ENCODE results near the gene SERTAD1.
A peak's percentile ranks its signal among the peaks of the same experiment; 100 is the strongest.
"Not testable (repeated sequence)": the region's sequence is repeated elsewhere in the genome, so short reads cannot be mapped to it uniquely, and the experiment has no call there.

SERTAD1 gene

GRCh38 chr19:40450664-40451063, 24.9 kb upstream of the SERTAD1 start:
- no peak for DNase-seq

DNA sequence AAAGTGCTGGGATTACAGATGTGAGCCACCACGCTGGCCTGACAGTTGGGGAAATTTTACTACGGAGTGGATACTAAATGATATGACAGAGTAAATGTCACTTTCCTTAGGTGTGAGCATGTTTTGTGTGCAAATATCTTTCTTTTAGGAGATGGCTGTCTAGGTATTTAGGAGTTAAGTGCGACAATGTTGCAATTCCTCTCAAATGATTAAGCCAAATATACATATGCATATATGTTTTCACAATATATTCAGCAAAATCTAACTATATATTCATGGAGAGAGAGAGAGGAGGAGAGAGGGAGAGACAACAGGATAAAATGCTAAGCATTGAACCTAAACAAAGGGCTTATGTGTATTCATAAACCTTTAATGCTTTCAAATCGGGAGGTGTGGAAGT, 23.7 kb upstream of the SERTAD1 start:
- DNase-seq, result no peak

- DNase-seq, result no peak
Observed at GRCh38 chr19:40446263-40446784, 20.5 kb upstream of the SERTAD1 start.

- DNase-seq, result no peak
Observed at GRCh38 chr19:40445780-40446262, 20.0 kb upstream of the SERTAD1 start.

GRCh38 chr19:40444825-40445312, 19.1 kb upstream of the SERTAD1 start:
- DNase-seq, result no peak

GRCh38 chr19:40444000-40444824, 18.4 kb upstream of the SERTAD1 start, which contains the start of gene SERTAD3:
SERTAD3 (minus strand) TSS chr19:40444335; CDS start chr19:40442080, 2,255 bp downstream.
- DNase-seq, result peak; percentile 98

DNA sequence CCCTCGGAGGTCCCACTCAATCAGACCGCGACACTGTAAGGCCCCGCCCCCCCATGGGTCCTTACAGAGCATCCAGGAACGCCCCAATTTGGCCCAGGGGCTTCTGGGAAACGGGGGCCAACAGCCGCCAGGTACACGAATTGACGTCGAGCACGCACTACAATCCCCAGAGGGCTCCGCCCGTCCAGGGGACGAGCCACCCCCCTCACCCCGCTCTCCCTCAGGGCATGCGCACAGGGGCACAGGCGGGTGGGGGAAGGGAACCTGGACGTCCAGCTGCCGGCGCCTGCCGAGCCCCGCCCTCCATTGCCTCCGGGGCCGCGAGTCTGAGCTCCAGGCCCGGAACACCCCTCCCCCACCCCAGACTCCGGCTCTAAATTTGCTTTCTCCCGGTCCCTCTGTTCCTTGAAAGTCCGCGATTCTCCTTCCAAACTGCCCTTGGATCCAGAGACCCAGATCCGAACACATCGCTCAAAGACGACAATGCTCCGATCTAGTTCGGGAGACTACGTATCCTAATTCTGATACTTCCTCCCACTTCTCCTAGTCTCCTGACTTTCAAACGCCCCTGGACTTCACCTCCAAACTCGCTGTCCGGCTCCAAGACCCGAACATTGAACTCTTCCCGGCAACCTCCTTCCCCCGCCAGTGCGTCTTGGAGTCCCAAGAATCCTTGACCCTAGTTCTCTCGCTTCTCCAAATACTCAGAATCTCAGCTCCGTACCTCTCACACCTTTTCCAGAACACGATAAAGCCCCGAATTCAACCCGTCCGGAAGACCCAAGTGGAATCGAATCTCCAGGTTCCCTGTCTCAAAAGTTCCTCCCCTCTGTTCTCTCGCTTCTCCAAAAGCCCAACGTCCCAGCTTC, 17.6 kb upstream of the SERTAD1 start:
- peak; percentile 99 for DNase-seq

DNA sequence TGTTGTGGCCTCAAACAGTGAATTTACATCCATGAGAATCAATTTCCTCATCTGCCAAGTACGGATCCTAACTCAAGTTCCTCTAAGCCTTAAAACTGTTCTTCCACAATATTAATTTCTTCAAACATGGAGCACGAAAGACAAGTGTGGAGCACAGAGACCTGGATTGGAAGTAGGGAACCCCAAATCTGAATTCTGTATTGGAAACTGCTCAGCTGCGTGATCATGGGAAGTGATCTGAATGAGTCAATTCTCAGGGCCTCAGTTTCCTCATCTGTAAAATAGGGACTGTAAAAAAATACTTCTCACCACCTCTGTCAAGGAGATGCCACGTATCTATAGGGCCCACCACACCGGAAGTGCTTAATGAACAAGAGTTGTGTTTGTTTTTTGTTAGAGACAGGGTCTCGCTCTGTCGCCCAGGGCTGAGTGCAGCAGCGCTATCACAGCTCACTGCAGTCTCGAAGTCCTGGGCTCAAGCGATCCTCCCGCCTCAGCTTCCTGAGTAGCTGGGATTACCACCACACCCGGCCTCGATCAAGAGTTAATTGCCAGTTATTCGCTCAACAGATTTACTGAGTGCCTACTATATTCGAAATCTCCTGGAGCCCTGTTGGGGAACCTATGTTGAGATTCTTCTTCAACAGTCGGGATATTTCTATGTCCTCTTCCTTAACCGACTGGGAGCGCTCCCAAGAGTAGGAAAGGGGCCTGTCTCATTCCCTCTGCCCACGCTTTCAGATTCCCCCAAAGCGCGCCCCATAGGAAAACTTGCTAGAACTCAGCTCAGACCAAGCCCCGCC, 16.7 kb upstream of the SERTAD1 start:
- DNase-seq, result no peak

DNA sequence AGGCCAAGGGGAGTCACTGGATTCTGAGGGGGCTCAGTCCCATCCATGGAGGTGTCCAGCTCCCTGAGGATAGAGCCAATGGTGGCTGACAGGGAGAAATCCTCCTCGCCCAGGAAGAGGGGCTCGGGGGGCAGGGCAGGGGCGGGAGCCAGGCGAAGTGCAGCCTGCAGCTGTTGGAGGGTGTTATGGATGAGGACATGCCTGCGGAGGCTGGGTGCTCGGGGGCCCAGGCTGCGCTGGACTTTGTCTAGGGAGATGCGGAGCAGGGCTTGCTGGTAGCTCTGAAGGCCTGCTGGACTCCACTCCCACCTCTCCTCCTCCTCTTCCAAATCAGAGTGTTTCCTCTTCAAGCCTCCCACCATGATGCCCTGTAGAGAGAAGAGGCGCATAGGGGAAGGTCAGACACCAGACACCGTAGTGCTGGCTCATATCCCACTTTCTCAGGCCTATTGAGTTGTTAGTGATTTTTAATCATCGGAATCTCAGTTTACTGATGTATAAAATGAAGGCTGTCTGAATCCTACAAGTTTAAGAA, 16.0 kb upstream of the SERTAD1 start:
- no peak for DNase-seq

- no peak for DNase-seq
Observed at GRCh38 chr19:40438284-40438683, 12.5 kb upstream of the SERTAD1 start.

- DNase-seq, result peak; percentile 59 to 69
Observed at GRCh38 chr19:40433391-40434216, 7.8 kb upstream of the SERTAD1 start.

GRCh38 chr19:40432760-40433159, 7.0 kb upstream of the SERTAD1 start:
- not testable (repeated sequence) for DNase-seq

GRCh38 chr19:40431698-40432097, 5.9 kb upstream of the SERTAD1 start:
- DNase-seq, result no peak

- not testable (repeated sequence) for DNase-seq
Observed at GRCh38 chr19:40430242-40430641, 4.5 kb upstream of the SERTAD1 start.

DNA sequence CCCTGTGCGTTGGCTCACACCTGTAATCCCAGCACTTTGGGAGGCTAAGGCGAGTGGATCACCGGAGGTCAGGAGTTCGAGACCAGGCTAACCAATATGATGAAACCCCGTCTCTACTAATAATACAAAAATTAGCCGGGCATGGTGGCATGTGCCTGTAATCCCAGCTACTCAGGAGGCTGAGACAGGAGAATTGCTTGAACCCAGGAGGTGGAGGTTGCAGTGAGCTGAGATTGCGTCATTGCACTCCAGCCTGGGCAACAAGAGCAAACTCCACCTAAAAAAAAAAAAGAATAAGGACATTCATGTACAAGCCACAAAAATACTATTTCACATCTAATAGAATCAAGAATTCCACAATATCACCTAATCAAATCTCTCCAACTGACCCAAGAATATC, 2.4 kb upstream of the SERTAD1 start:
- not testable (repeated sequence) for DNase-seq

- DNase-seq, result peak in 1 of 2 experiments; percentile 46
Observed at GRCh38 chr19:40424637-40425449, 949 bp downstream of the SERTAD1 start.

GRCh38 chr19:40423938-40424337, 1.9 kb downstream of the SERTAD1 start:
- no peak for DNase-seq

- DNase-seq, result no peak
Observed at GRCh38 chr19:40422748-40423566, 2.8 kb downstream of the SERTAD1 start.
